GM19468 (cell line): ENCODE measurements around the gene H2AZ1.

Source experiments
- ATAC-seq: cut with Tn5 transposase; IDR thresholded peaks from one replicate; pipeline ENCODE4 v1.9.1; 2021; ENCODE audit warnings: mild to moderate bottlenecking, moderate library complexity, moderate number of reproducible peaks; ENCODE audit not compliant: unreplicated experiment; ENCODE audit errors: extremely low read depth

The H2AZ1 gene

DNA sequence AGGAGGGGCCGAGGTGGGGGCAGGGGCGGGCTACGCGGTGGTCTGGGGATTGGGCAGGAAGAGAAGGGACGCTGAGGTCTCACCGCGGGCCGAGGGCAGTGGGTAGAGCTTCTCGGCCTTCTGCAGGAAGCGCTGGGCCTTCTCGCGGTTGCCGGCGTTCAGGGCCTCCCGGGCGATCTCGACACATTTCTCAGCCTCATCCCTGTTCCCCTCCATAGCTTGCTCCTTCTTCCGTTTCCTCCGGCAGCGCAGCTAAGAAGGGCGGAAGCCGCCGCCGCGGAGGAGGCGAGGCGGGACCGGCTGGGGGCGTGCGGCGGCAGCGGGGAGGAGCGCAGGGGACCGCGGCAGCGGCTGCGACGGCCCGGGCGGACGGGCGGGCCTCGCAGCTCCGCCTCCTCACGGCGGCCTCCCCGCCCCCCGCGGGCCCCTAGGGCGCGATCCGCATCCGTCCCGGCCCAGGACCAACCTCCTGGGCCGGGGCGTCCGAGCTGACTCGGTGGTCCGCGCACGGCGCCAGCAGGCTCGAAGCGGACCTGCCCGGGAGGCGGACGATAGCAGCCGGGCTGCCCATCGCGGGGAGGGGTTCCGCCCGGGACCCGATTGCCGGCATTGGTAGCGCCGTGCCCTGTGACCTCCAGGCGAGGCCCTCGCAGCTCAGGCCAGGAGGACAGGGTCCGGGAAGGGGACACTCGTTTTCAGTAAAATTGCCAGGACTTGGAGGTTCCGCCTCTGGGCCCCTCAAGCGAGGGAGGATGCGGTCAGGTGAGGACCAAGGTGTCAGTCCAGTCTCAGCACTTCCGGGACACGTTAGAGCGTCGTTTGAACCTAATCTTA is 3.5 kb downstream of the H2AZ1 start, which contains the start of gene DNAJB14:
DNAJB14 (minus strand) TSS at position 263 of the 834 bp plus-strand sequence; CDS start at position 216, 47 bp downstream.
- ATAC-seq = peak; percentile 24

DNA sequence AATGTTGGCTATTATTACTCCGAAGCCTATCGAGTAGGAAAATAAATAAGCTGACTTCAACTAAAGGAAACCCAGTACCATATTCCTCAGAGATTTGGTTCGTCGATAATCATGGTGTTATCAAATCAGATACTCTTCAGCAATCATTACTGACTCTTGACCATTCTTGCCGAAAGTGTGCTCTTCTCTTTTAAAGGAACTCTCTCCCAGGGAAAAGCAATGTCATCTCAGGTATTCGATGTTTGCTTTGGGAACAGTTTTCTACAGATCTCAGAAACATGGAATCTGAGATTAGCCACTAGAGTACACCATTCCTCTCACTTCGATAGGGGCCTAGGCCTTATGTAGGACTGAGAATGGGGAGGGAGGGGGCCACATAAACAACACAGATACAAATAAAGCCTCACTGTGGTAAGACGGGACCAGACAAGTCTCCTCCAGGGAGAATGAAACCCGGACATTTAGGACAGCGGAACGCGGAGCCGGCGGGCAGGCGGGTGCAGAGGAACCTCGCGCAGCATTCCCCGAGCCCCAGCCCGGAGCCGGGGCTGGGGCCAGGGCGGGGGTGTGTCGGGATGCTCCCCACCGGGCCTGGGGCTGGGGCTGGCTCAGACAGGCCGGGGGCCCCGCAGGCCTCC is 4.2 kb downstream of the H2AZ1 start:
- ATAC-seq = no peak

DNA sequence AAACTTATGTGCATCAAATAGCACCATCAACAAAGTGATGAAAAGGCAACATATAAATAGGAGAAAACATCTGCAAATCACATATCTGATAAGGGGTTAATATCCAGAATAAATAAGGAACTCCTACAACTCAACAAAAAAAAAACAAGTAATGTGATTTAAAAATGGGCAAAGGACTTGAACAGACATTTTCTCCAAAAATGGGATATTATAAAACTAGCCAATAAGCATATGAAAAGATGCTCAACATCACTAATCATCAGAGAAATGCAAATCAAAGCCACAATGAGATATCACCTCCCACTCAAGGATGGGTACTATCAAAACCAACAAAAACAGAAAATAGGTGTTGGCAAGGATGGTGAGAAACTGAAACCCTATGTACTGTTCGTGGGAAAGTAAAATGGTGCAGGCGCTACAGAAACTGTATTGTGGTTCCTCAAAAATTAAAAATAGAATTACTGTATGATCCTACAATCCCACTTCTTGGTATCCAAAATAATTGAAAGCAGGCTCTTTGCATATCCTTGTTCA is 6.1 kb downstream of the H2AZ1 start:
- ATAC-seq = no peak

DNA sequence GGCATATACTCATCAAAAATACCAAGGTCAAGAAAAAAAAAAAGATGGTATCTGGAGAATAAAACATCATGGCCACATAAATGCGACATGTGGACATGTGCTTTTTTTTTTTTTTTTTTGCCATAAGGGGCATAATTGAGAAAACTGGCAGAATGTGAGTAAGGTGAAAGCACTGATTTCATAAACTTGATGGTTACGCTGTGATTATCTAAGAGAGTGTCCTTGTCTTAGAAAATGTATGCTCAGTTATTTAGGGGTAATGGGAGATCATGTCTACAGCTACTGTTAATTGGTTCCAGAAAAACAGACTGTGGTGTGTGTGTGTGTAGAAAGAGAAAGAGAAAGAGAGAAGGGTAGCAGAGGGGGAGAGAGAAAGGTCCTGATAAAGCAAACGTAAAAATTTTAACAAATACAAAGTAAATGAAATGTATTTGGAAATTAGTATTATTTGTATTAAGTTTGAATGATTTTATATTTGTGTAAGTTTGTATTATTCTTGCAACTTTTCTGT is 11.8 kb downstream of the H2AZ1 start:
- ATAC-seq = no peak

DNA sequence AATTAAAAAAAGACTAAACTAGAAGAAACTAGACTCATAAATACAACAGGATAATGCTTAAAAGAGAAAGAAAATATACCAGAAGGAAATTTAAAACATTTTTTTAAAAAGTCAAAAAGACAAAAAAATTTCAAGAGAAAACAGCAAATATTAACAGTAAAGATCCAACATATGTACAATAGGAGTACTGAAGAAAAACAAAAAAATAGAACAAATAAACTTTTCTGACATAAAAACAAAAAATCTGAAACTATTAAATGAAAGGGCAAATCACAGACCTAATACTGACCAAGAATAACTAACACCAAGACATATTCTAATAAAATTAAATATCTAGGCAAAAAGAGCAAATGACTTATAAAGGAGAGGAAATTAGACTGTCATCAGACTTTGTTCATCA is 15.2 kb downstream of the H2AZ1 start:
- ATAC-seq = no peak

DNA sequence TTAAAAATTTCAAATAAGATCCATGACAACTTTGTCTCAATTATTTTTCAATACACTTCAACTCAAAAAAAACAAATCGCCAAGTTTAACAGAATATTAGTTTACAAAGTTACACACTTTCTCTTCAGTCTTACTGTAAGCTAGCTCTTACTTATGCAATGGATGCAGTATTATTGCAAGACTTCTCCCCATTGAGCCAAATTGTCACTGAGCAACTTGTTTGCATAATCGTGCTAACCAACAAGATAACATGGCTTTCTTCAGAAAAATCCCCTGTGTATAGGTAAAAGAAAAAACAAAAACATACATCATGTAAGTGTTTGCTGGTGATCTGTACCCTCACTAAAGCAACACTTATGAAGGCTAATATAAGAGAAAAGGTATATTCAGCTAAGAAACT is 22.5 kb downstream of the H2AZ1 start:
- no peak for ATAC-seq

DNA sequence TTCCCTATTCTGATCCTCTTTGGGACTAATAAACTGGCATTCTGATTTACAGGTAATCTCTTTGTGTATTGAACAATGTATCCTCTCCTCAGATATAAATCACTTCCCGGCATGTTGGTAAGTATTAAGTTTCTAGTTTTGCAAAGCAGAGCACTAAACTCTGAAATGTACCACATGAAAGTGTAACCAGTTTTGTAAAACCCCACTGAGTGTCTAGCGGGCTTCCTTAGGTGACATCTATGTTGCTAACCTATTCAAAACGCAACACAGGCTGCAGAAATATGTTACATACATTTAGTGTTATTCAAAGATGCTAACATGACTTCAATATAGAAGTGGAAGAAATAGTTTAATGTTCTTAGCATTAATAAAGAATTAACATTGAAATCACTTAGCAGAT is 28.9 kb downstream of the H2AZ1 start:
- ATAC-seq = no peak

DNA sequence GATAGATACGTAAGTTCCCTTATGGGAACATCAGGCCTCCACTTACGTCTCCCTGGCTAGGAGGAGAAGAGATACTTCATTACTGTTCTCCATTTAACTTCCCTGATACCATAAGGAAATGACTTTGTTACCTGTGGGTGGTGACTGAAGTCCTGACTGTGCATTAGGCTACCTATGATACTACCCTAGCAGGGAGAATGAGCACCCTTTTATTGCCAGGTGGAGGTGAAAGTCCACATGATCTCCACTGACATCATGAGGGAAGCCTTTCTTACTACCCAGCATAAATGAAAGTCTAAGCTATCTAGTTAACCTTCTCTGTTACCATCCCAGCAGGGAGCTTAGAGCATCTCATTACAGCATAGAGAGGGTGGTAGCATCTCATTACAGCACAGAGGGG is 31.4 kb downstream of the H2AZ1 start:
- no peak for ATAC-seq

DNA sequence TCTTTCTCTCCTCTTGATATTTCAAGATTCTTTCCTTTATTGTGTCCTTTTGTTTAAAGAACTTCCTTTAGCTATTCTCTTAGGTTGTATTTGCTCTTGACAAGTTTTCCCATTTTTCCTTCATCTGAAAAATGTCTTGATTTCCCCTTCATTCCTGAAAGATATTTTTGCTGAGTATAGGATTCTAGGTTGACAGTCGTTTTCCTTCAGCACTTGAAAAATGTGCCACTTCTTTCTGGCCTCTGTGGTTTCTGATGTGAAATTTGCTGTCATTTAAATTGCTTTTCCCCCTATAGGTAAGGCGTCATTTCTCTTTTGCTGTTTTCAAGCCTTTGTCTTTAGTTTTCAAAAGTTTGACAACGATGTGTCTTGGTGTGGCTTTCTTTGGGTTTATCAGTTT is 32.5 kb downstream of the H2AZ1 start:
- ATAC-seq = no peak

DNA sequence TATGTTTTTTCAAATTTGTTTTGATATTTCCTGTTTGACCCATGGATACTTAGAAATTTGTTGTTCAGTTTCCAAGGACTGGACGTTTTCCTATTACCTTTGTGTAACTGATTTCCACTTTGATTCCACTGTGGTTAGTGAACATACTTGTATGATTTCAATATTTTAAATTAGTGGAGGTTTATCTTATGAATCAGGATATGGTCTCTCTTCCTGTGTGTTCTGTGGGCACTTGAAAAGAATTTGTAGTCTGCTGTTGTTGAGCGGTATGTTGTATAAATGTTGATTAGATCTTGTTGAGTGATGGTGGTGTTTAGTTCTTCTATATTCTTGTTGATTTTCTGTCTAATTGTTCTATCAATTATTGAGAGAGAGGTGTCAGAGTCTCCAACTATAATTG is 34.6 kb downstream of the H2AZ1 start:
- ATAC-seq = no peak
